Activated T-helper 9 cell treated with anti-CD3 and anti-CD28 coated beads, Interleukin-2, amount 50 U/mL, for 16 hours (primary cell): ENCODE data around the gene XPR1.
"Not testable (repeated sequence)": the region's sequence is repeated elsewhere in the genome, so short reads cannot be mapped to it uniquely, and the experiment has no call there.

Experiments
- DNase-seq: peaks from one replicate; pipeline ENCODE4 v3.0.0-alpha.2; 2020; ENCODE audit warnings: low read depth

Gene XPR1

GRCh38 chr1:180785887-180786286 lies 154.1 kb downstream of the XPR1 start:
- DNase-seq, result no peak

GRCh38 chr1:180786624-180787023 lies 154.8 kb downstream of the XPR1 start:
- DNase-seq, result no peak

GRCh38 chr1:180787628-180788307 lies 155.9 kb downstream of the XPR1 start:
- no peak for DNase-seq

- no peak for DNase-seq
These were observed 157.6 kb downstream of the XPR1 start for GRCh38 chr1:180789460-180789859.

GRCh38 chr1:180791152-180791551 lies 159.3 kb downstream of the XPR1 start:
- not testable (repeated sequence) for DNase-seq

- no peak for DNase-seq
These were observed 160.0 kb downstream of the XPR1 start for GRCh38 chr1:180791806-180792205.

GRCh38 chr1:180793451-180793850 lies 161.6 kb downstream of the XPR1 start:
- no peak for DNase-seq

- no peak for DNase-seq
These were observed 165.2 kb downstream of the XPR1 start for GRCh38 chr1:180796897-180797640.

- no peak for DNase-seq
These were observed 169.1 kb downstream of the XPR1 start for GRCh38 chr1:180800945-180801344.

GRCh38 chr1:180802813-180803212 lies 171.0 kb downstream of the XPR1 start:
- no peak for DNase-seq

- DNase-seq, result no peak
These were observed 173.5 kb downstream of the XPR1 start for GRCh38 chr1:180805316-180805715.

- DNase-seq, result no peak
These were observed 179.5 kb downstream of the XPR1 start for GRCh38 chr1:180811298-180811697.

- no peak for DNase-seq
These were observed 180.1 kb downstream of the XPR1 start for GRCh38 chr1:180811886-180812285.

- DNase-seq, result no peak
These were observed 182.4 kb downstream of the XPR1 start for GRCh38 chr1:180814258-180814657.

- no peak for DNase-seq
These were observed 183.4 kb downstream of the XPR1 start for GRCh38 chr1:180815188-180815587.

GRCh38 chr1:180816132-180816531 lies 184.3 kb downstream of the XPR1 start:
- no peak for DNase-seq

- DNase-seq, result no peak
These were observed 190.1 kb downstream of the XPR1 start for GRCh38 chr1:180821970-180822369.

GRCh38 chr1:180831507-180831906 lies 199.7 kb downstream of the XPR1 start:
- DNase-seq, result not testable (repeated sequence)

GRCh38 chr1:180833180-180833579 lies 201.4 kb downstream of the XPR1 start:
- not testable (repeated sequence) for DNase-seq

- no peak for DNase-seq
These were observed 204.6 kb downstream of the XPR1 start for GRCh38 chr1:180836449-180836848.

- no peak for DNase-seq
These were observed 205.2 kb downstream of the XPR1 start for GRCh38 chr1:180837020-180837419.

- DNase-seq, result no peak
These were observed 206.7 kb downstream of the XPR1 start for GRCh38 chr1:180838535-180838934.

GRCh38 chr1:180839547-180839946 lies 207.7 kb downstream of the XPR1 start:
- DNase-seq, result no peak

GRCh38 chr1:180841415-180841814 lies 209.6 kb downstream of the XPR1 start:
- no peak for DNase-seq
